Sigmoid colon (tissue), 4 donors: ENCODE measurements around the gene ARSB.

Experiments used
- CTCF ChIP-seq, 4 experiments: fragments of 450-650 bp in 3 of 4; fragments of 200-600 bp in 1 of 4; IDR thresholded peaks; one replicate each; pipeline ENCODE4 v1.5.1; 2016 to 2019; ENCODE audit warnings: antibody characterized with exemption in 4 of 4, mild to moderate bottlenecking in 3 of 4, moderate library complexity in 2 of 4
- POLR2A ChIP-seq, 2 donors: fragments of 450-650 bp; IDR thresholded peaks; one replicate each; pipeline ENCODE4 v1.6.1; 2016; ENCODE audit warnings: antibody characterized with exemption in 2 of 2, mild to moderate bottlenecking in 2 of 2, moderate library complexity in 2 of 2
- POLR2AphosphoS5 ChIP-seq, 4 donors: sonication (generic); formaldehyde crosslinking; IDR thresholded peaks; one replicate each; pipeline ENCODE4 v1.6.1; 2017; ENCODE audit warnings: antibody characterized with exemption in 4 of 4

DNA sequence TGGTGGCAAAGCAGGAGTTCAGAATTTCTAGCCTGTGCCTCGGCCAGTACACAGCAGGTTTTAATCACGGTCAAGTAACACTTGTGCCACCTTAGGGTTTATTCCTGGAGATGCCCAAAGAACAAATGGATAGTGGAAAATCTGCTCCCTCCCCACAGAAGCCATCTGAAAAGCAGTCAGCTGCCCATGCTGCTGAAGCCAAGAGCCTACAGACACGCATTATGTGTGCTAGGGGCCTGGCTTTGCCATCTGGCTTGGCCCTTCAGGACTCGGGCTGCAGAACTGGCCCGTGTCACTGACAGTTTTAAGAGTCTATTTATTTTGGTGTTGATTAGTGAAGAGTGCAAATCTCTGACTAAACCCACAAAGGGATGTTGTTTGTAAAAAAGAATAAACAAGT is 11.1 kb downstream of the ARSB start:
- TF ChIP-seq POLR2A (IDR thresholded peaks at IDR 0.05) (no peak), CTCF (IDR thresholded peaks at IDR 0.05) (no peak), POLR2AphosphoS5 (IDR thresholded peaks at IDR 0.05) (no peak)
